GM03348 (cell line): ENCODE data around the gene RNGTT.
A peak's percentile ranks its signal among the peaks of the same experiment; 100 is the strongest.
"Not testable (repeated sequence)": the region's sequence is repeated elsewhere in the genome, so short reads cannot be mapped to it uniquely, and the experiment has no call there.

ENCODE experiments used
- DNase-seq: peaks from one replicate; pipeline ENCODE4 v3.0.0; 2012; ENCODE audit warnings: low spot score

The RNGTT gene

DNA sequence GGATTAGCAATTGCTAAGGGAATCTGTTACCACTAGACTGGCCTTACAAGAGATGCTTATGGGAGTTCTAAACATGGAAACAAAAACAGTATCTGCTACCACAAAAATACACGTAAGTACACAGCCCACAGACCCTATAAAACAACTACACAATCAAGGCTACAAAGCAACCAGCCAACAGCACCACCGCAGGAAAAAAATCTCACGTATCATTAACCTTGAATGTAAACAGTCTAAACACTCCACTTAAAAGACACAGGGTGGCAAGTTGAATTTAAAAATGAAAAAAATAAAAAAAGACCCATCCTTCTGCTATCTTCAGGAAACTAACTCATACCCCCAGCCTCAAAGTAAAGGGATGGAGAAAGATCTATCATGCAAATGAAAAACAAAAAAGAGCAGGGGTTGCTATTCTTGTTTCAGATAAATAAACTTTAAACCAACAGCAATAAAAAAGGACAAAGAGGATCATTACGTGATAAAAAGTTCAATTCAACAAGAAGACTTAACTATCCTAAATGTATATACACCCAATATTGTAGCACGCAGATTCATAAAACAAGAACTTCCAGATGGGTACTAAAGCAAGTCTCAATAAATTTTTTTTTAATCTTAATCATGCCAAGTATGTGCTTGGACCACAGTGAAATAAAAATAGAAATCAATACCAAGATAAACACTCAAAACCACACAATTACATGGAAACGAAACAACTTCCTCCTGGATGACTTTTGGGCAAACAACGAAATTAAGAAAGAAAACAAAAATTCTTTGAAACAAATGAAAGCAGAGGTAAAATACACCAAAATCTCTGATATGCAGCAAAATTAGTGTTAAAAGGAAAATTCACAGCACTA lies 52.3 kb downstream of the RNGTT start:
- DNase-seq, result no peak

DNA sequence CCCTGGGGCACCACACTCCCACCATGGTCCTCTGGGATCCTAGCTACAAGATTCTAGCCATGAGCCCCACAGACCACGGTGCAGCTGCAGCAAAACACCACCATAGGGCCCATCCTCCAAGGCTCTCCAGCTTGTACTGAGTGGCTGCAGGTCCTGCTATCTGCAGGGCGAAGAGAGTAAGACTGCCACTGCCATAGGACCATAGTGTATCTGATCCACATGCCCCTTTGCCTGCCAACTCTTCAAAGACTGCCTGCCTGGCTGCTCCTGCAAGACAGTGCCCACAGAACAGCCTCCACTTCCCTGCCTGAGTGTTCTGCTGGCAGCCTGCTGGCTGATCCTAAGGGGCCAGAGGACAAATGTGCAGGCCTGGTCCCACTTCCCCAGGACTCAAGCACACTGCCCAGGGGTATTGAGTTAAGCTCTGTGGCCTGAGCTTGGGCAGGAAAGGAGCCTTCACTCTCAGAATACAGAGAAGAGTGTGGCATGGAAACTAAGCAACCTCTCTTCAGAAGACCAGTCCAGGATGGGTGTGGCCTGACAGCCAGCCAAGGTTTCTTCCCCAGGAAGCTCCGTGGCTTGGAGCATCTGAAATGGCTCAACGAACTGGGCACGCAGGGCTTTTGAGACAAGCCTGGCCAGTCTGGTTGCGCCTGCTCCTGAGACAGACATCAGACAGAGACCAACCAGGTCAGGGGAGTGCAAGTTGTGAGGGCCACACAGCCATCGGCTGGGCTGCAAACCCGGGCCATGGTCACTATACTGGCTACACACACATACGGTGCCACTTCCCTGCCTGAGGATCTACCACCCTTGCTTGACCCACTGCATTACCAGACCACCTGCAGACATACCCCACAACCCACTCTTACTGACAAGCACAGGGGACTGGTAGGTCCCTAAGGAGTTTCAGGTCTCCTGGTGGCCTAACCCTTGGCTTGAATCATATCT lies 54.5 kb downstream of the RNGTT start:
- DNase-seq, result peak; percentile 5

DNA sequence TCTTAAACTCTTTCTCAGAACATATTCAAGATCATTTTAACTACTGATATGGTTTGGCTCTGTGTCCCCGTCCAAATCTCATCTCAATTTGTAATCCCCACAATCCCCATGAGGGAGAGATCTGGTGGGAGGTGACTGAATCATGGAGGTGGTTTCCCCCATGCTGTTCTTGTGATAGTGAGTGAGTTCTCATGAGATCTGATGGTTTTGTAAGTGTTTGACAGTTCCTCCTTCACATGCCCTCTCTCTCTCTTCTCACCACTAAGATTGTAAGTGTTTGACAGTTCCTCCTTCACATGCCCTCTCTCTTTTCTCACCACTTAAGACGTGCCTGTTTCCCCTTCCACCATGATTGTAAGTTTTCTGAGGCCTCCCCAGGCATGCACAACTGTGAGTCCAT lies 56.3 kb downstream of the RNGTT start:
- not testable (repeated sequence) for DNase-seq

DNA sequence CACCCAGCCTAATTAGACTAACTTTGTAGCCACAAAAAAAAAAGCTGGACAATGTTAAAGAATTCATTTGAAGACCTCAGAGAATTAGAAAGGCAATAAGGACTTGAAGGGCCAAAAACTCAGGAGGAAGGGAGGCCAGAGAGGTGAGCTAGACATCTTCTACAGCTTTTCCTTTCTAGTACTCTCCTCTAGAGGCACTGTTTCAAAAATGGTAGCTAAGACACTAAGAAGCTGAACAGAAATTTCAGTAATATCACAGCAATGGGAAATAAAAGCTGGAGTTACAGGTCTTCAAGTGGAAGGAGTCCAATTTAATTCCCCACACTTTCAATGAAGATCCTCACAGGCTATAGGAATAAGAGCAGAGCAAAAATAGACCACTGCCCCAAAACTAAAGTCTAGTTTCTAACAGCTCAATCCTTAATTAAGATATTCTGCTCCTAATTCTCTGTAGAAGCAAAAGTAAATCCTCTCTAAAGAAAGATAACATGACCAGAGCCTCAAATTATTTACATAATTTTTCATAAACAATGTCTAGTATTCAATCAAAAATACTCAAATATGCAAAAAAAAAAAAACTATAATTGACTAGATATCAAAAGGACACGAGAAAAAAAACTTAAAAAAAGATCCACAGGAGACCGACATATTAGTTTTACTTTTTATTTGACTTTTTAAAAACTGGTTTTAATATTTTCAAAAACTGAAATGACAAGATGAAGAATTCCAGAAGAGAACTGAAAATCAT lies 63.7 kb downstream of the RNGTT start:
- no peak for DNase-seq

DNA sequence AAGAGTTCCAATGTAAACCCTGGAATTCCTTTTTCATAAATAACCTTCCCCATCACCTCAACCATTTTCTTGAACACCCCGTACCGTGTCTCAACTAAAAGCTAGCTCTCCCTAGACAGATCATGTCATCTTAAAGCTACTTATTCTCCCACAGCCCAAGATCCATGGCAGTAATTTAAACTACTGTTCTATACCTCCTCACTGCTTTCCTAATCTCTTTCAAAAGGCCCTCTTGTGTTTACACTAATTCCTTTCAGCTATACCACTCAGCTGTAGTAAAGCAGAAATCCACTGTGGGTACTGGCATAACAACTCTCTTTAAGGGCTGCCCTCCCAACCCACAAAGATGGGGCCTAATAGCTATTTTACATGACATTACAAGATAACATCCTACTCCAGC lies 67.5 kb downstream of the RNGTT start:
- DNase-seq, result no peak

DNA sequence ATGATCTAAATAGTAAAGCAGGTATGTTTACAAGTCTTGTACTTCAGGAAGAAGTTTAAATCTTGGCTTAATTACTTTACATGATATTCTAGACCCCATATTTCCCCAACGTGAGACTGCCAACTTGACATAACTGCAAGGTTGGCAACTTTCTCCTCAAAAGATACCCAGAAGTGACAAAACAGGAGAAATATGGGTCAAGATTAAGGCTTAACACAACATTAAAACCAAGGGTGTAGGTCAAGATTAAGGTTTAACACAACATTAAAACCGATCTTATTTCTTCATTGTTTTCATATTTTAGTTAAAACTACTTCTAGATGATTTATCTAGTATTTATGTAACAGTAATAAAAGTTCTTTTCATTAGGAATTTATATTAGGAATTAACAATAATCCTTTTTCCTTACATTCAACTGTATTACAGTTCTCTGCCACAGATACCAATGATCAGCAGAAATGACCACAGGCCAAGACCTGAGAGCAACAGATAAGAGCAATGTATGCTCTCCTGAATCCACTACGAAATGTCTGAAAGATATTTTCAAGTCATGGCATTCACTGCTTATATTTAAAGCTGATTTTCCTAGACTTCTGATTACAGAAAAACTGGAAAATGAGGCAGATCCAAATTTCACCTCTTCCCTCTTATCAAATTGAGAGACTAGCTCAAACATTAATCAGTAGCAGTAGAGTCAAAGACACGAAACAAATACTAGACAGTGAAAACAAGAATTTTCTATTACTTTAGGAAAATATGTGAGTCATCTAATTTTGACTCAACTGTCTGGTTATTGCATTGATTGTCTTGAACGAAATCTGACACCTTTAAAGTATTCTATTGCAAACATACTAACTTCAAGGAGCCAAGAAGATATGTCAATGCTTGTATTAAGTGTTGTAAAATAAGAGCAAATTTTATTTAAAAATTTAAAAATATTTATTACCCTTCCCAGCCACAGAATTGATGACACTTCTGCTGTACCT lies 72.3 kb downstream of the RNGTT start:
- DNase-seq, result no peak

DNA sequence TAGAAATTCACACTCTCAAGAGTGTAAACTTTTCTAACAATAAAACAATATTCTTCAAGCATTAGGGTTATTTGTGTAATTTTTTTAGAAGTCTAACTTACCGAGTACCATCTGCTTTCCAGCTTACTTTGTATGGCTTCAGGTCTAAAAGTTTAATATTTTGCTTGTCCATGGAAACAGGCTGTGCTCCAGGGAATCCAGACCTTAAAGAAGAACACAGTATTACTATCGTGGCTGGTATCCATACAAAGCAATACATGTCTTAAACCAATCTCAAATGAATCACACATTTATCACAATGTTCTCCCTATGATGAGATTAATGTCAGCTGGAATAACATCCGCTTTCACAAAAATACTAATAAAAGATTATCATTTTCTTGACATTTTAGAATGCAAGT lies 73.0 kb downstream of the RNGTT start:
- DNase-seq, result no peak

DNA sequence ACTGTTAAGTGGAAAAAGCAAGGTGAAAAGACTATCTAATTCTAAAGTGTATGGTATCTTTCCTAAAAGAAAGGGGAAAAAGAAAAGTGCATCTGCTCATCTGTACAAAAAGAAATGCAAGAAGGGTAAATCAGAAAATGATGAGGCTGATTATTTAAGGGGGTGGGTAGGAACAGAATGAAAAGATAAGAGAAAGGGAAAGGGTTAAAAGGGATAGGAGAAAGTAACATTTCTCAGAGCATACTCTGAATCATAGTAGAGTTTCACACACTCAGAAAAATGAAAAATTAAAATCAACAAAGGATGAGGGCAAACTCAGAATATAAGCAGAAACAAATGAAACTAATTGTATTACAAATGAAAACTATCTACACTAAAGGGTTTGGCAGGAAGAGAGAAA lies 79.1 kb downstream of the RNGTT start:
- no peak for DNase-seq

DNA sequence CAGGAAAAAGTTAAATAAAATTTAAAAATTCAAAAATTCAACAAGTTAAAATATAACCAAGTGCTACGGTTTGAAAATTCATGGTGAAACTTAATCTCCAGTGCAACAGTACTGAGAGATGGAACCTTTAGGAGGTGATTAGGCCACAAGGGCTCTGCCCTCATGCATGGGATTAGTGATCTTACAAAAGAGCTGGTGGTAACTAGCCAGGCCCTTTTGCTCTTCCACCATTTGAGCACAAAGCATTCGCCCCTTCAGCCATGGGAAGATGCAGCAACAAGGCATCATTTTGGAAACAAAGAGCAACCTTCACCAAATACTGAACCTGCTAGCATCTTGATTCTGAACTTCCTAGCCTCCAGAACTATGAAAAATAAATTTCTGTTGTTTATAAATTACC lies 80.9 kb downstream of the RNGTT start:
- no peak for DNase-seq

DNA sequence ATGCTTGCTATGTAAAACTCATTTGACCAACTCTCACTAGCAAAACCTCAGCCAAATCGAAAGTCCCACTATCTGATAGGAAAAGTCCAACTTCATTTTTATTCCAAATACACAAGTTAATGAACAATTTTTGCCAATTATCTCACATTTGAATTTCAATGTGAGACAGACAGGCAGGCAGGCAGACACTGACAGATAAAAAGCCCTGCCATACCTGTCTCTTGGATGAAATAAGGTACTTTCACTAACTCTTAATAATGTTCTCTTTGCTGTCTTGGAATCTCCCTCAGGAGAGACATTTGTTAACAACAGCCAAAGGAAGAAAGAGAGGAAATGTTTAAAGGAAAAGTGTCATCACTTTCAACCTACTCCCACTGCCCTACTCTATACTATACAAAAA lies 82.0 kb downstream of the RNGTT start:
- DNase-seq, result peak; percentile 10

DNA sequence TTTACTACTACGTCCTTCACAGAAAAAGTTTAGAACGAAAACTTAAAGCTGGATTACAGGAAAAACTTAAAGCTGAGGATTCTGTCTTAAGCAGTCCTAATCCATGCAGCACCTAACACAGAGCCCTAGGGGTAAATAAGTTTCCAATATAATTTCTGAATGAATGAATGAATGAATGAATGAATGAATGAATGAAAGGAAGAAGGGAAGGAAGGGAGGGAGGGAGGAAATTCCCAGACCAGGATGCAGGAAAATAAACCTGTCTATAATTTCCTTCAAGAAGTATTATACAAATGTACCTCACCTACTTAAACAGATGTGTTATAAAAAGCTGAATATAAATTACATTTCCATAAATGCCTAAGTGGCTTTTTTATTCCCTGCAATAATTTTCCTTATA lies 83.4 kb downstream of the RNGTT start:
- DNase-seq, result no peak

DNA sequence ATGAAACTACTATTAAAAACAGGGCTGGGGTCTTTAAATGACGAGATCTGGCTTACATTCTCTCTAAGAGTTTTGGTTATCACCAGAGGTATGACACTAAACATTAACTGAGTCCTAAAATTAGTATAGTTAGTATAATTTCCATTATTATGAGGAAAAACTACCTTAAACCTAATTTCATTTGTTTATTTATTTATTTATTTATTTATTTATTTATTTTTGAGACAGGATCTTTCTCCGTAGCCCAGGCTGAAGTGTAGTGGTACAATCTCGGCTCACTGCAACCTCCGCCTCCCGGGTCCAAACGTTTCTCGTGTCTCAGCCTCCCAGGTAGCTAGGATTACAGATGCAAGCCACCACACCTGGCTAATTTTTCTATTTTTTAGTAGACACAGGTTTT lies 85.5 kb downstream of the RNGTT start:
- no peak for DNase-seq

DNA sequence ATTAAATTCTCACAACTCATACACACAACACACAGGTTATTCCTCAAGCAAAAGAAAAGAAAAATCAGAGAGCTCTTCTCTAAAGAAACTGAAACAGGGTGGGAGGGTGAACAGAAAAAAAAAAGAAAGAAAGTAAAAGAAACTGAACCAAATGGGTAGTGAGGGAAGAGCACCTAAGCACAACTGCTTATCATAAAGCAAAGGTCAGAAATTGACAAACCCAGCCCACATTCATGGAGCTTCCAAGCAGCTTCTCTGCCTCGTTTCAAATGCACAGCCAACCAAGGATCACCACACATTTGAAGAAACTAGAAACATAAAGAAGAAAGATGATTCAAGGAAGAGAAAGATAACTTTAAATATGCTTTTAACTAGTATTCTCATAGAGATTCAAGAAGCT lies 90.5 kb downstream of the RNGTT start:
- no peak for DNase-seq

DNA sequence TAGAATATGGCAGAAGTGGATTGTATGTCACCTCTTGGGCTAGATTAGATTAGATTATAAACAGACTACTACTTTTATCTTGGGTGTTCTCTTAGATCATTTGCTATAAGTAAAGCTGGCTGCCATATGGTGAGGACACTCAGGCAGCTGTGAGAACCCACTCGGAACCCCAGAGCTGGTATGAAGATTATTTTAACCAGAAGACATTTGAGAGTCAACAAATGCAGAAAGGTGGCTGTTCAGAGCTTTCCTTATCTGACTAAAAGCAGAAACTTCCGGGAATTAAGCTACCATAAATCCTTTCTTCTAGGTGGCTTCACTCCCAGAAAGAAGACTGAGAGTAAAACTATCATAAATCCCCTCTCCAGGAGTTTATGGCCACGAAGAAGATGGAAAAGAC lies 91.9 kb downstream of the RNGTT start:
- DNase-seq, result no peak

DNA sequence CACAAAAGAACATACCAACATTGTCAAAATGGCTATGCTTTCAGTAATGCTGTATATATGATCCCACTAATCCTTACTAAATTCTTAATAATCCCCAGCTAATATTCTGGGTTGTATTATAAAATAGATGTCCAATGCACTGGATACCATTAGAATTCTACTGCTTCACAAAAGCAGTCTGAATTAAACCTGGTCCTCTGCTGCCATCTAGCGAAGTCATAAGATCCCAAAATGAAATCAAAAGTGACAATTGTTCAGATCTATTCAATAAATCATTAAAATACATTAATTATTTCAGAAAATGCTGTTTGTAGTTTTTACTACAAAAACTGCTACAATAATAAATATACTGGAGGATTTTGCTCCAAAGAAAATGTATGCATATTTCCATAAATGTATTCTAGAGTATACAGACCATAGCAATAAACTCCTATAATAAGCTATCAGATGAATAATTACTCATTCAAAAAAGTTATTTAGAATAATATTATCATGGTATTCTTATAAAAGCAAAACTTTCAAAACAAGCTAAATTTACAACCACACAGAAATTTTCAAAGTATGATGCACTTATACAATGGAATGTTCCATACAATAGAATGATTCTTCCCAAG lies 92.6 kb downstream of the RNGTT start:
- peak; percentile 45 for DNase-seq

DNA sequence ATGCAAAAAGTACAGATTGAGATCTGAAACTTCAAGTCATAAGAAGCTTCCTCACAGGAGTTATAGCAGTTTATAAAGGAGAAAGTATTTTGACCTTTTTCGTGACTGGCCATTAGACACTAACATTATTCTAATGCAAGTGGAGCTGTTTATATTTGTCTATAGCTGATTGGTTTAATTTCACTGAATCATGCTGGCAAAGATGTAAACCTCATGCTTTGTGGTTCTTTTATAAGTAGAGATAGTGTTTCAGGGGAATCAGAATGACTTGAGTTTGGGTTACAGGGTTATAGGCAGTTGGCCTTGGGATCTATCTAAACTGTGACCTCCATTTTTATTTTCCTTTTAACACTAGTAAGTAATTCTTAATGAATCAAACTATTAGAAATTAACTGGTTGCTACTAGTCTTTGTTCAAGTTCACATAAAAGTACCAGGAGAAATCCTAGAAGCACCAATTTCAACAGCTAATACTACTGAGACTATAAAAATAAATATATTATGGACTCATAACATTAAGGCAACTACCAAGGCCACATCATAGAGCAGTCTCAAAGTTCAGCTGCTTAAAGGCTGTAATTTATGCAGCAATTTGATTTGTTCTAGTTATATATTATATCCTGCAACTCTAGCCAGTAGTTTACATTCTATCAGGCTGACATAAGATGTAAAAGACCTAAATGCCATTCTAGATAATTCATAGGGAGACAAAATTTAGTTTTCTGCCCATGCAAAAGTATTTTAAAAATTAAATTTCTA lies 94.0 kb downstream of the RNGTT start:
- DNase-seq, result no peak

DNA sequence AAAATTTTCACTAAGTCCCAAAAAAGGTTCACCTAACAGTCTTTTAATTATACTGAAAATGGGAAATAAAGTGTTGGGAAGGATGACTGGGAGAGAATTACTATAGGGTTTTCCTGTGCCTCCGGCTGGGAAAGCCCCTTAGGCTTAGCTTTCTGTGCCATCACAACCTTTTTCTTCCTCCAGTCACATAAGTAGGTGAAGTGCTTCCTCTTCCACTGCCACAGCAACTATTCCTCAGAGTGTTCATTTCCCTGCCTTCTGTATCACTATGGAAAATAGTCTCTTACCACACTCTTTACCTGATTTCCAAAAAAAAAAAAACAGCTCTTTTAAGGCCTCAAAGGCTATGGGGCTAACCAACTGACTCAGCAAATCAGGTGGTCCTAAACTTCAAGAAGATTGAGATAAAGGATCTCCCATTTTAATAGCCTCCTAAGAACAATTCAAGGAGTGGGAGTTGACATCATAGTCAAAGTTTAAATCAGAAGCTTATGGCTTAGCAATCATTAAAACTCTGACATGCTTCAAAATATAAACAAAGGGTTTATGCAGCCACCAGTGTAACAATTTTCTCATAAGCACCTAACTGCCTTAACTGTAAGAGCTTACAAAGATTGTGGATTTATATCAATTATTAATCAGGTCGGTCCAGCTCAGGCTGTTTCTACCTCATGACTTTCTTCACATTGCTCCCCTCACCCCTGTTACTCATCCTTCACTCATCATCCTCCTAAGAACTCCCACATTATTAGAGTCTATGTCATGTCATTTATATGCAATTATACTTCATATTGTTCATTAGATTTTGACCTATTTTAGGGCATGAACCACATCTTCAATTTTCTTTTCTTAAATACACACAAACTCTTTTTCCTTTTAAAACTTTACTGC lies 95.3 kb downstream of the RNGTT start:
- DNase-seq, result peak; percentile 33

DNA sequence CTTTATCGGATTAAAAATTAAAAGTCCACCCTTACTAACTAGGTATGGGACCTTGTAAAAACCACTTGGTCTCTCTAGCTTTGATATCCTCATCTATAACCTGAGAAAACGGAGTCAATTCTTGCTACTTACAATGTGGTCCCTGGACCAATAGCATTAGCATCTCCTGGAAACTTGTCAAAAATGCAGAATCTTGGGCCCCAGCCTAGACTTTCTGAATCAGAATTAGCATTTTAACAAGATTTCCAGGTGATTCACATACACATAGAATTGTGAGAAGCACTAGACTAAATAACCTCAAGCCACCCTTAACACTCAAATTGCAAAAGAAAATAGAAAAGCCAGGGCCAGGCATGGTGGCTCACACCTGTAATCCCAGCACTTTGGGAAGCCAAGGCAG lies 96.6 kb downstream of the RNGTT start:
- no peak for DNase-seq

DNA sequence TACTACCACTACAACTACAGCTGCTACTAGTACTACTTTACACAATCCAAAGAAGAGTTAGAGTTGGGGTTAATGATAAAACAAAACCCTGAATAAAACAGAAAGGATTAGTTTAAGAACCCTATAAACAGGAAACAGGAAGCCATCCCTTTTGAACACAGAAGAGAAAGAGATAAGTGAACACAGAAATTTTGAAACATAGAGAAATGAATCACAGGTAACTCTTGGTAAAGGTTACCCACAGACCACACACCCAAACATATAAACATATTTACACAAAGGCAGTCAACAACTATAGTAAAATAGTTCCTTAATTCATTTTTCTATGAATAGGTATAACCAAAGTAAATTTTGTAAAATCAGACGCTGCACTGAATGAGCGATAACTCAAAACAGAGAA lies 98.1 kb downstream of the RNGTT start:
- no peak for DNase-seq
